ENCODE measurements around the gene CCR5AS.
"Not testable (repeated sequence)": the region's sequence is repeated elsewhere in the genome, so short reads cannot be mapped to it uniquely, and the experiment has no call there.

CCR5AS gene

DNA sequence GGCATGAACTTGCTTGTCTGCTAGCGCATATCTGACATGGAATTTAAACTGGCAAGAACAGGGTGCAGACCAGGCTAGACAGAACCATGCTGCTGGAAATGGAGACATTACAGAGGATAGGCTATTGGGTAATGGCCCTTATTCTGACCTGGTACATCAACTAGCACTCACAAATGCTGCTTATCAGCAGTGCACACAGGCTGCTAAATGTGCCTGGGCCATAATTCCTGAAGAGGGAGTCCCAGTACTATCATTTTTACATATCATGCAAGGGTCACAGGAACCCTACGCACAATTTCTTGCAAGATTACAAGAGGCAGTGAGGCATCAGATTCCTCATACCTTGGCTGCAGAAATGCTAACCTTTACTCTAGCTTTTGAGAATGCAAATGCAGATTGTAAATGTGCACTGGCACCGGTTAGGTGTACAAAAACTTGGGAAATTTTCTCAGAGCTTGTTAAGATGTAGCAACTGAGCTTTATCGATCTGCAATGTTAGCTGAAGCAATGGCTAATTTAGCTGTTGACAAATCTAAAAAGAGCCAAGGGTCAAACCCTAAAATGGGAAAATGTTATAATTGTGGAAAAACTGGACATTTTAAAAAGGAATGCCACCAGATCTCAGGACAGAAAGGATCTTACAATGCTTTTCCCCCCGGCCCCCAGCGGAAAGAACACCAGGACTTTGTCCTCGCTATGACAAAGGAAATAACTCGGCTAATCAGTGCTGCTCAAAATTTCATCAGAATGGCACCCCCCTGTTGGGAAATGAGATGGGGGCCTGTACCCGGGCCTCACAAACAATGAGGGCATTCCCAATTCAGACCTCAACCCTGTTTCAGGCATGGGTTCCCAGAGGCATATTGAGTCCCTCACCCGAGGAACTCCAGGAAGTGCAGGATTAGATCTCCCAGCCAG lies 21.3 kb upstream of the CCR5AS start:
- no peak for DNase-seq

DNA sequence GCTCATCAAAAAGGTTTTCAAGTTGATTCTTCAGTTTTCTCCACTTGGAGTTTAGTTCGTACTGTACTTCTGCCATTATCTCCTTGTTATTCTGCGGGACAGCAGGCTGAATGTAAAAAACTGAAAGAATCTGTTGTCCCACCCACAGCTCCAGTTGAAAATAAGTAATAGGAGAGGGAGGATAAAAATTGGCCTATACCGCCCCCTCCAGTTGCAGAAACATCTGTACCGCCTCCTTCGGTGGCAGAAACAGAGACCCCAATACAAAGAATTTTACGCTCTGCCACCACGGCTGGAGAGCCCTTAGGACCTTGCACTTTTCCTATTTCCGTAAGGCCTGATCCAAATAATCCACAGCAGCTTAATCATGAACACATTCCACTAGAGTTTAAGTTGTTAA lies 20.5 kb upstream of the CCR5AS start:
- not testable (repeated sequence) for DNase-seq

DNA sequence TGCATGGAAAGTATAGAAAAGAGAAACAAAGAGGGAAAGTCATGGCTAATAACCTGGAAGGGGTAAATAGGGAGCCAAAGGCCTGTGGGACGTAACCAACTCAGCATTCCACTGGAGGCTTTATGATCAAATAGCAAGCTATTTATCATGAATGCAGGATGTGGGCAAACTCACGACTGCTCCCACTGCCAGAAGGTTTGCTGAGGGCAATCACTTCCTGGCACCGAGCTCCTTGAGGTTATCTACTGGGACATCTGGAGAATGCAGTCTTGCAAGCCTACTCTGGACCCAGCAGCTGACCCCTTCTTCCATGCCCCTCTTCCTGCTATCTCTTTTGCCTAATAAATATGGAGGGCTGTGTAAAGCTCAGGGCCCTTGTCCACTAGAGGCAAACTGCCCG lies 19.6 kb upstream of the CCR5AS start:
- DNase-seq = not testable (repeated sequence)

DNA sequence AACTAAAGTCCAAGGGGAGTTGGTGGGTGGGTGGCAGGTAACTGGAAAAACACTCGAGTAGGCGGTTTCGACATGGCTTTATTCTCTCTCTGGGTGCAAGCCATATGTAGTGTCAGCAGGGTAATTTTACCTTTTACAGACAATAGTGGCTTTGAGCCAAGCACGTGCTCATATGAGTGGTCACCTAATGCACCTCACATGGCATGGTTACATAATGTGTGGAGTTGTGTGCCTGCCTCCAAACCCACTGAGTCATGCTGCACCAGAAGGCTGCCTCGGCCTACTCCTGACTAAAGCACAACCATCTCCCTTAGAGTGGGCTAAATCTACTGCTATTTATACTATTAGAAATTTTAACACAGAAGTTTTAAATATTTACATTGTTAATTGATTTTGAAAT lies 16.7 kb upstream of the CCR5AS start:
- DNase-seq = no peak

DNA sequence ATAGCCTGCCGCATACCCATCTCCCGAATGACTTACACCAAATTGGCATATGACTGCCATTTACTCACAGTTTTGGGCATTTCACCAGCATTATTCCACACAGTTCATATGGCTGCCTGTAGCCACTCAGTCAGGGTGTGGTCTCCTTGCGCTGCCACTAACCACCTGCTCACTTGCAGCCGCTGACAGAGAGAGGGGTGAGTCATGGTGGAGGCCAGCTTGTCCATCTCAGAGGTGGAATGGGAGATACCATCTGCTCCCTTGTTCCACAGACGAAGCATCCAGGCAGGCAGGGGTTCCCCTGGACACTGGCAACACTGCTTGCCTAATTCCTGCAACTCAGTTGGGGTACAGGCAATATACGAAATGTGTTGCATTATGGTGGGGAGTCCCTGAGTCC lies 15.8 kb upstream of the CCR5AS start:
- DNase-seq = no peak

DNA sequence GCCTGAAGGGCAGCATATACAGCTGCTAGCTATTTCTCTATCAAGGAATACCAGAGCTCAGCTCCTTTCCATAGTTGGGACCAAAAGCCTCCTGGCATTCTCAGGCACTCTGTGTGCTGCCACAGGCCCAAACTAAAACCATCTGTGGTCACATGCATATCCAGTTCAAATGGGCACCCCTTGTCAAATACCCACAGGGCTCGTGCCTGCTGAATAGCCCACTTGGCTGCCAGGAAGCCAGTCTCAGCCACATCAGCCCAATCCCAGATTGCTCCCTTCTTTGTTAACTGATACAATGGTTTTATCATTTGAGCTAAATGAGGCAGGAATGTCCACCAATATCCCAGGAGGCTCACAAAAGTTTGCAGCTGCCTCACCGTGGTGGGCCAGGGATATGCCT lies 14.1 kb upstream of the CCR5AS start:
- no peak for DNase-seq

DNA sequence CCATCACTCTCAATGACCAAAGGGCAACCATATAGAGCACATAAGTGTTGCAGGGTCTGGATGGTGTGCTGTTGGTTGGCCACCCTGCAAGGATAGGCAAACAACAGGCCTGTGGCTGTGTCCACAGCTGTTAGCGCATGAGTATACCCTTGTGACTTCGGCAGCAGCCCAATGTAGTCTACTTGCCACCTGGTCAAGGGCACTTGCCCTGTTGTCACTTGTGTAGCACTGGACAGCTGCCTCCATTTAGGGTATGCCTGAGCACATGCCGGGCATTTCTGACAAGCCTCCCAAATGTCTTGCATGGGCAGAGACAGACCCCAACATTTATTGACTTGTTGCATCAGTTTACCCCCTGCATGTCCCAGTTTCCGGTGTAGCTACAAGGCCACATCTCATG lies 12.9 kb upstream of the CCR5AS start:
- no peak for DNase-seq

DNA sequence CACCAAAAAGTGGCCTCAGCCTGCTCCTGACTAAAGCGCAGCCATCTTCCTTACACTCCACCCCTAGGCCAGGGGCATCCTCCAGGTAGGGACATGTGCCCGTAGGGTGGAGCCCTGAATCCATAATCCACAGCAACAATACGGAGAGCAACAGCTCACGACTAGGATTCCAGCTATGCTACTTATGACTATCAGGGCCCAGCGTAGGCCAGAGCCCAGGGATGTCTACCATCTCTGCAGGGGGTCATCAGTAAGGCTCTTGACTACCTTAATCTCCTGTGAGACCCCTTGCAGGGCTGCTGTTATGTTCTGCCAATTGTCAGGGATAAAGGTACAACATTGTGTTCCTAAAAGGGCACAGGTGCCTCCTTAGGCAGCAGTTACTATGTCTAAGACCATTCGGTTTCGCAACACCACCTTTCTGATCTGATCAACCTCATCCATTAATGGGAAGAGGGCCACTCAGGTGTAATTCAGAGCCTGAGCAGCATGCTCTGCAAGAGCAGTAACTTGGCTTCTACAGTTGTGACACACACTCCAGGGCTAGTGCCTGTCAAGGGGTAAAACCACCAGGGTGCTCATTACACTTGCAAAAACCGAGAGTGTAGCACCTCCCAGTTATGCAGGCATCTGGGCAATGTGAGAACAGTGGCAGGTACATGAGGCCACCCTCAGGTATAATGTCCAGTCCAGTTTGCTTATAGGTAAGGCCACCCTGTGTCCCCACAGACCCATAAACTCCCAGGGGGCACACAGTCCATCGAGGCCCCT lies 11.2 kb upstream of the CCR5AS start:
- no peak for DNase-seq

DNA sequence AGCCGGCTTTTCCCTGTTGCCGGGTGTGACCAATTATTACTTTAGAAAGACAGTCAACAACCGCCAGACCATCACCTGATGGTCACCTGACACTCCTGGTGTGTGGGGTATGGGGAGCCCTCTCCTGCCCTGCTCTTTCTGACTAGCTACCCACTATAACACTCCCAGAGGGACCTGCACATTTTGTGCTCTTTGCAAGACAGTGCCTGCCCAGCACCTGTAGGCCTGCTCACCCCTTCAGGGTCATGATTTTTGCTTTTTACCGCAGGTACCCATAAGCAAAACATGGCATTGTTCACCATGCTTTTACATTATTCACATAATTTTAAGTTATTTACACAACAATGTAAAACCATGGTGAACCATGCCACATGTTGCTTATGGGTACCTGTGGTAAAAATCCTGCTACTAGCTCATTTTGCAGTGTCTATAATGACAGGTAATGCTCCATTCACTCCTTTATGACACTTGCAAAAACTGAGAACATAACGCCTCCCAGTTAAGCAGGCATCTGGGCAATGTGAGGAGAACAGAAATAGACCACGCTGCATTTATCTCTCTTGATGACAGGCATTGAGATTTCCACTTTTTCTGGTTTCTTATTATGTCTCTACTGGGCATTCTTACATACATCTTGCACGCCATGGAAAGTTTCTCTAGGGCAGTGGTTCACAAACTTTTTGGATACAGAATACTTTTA lies 10.1 kb upstream of the CCR5AS start:
- no peak for DNase-seq

DNA sequence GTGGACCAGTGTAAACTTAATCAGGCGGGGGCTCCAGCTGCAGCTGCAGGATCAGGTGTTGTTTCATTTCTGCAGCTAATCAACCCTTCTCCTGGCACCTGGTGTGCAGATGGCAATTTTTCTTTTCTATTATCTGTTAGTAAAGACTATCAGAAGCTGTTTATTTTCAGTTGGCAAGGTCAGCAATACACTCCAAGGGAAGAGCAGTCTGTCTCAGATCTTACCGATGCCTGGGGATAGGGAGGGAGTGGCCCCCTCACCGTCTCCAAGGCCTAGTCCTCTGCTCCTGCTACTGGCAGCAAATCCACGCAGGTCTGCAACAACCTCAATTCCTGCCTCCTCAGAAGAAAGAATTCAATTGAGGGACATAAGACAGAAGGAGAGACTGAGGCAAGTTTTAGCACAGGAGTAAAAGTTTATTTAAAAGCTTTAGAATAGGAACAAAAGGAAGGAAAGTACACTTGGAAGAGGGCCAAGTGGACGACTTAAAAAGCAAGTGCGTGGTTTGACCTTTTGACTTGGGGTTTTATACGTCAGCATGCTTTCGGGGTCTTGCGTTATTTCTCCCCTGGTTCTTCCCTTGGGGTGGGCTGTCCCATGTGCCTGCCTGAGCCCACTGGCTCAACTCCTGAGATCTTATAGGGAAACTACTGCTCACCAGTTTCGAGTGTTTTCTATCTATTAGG lies 9.4 kb upstream of the CCR5AS start:
- no peak for DNase-seq

DNA sequence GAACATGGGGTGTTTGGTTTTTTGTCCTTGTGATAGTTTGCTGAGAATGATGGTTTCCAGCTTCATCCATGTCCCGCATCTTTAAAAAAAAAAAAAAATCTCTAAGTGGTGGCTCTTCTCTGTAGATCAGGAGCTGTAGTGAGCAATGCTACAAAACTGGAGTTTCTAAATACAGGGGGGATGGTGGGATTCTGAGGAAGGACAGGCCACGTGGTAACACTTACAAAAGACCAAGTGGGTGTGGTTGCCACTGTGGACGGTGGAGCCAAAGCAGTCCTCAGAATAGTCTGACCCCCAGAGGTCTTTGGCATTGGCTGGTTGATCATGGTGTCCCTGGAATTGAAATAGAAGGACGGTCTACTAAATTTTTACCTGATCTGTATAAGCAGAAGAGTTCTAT lies 7.9 kb upstream of the CCR5AS start:
- no peak for DNase-seq

DNA sequence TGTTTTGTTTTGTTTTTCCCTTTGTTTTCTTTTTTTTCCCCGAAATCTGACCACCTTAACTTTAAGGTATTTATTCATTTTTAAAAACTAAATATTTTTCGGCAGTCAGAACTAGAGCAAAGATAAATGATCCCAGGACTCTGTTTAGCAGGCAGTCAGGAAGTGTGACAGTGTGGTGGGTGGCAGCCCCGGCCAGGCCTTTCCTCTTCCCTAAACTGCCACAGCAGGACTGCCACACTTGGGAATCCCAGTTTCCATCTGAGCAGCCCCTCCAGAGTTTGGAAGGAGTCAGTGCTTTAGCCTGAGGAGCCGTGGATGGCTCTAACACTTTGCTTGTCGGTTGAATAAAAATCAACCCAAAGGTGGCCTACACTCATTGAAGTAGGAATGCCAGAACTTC lies 7.1 kb upstream of the CCR5AS start:
- no peak for DNase-seq

DNA sequence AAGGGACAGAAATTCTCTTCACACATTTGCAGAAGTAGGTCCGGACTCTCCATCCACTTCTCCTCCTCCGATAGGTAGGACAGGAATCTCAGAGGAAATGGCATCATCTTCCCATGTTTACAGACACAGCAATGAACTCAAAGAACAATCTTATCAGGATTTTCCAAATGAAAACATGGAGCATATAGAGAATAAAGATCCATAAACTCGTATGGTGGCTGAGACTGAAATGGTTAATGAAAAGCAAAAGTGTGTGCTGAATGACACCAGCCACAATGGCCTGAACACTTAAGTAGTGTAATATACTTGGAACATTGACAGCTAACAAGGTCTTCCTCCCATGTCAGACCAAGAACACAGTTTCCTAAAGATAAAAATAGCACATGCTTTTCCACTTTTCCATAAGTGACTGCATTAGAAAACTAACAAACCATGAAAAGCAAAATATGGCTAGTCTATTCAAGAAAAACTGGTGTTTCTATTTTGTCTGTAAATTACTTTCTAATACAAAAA lies 6.0 kb upstream of the CCR5AS start:
- no peak for DNase-seq

DNA sequence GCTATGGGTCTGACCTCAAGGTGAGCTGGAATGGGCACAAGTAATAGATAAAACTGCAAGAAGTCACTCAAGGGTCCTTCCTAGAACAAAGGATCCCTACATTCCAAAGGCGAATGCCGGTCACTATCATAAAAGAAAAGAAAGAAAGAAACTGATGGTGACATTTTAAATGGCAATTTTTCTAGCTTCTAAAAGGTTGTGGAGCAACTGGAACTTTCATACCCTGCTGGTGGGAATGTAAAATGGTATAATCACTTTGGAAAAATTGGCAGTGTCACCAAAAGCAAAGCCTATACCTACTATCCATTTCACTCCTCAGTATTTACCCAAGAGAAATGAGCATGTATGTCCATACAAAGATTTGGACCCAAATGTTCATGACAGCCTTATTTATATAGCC lies 4.4 kb upstream of the CCR5AS start:
- DNase-seq = no peak

DNA sequence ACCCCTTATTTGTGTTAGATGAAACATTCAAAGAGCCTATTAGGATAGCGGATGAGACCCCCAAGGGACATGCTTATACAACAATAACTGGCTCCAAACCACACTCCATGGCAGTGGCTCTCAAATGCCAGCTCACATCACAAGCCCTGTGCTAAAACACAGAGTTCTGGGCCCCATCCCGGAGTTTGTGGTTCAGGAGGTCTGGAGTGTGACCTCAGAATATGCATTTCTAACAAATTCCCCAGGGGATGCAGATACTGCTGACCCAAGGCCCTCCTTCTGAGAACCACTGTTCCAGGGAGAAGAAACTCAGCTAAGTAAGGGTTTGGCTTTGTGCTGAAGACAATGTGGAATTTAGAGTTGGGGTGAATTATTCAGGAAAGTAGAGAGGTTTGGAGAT lies 3.8 kb upstream of the CCR5AS start:
- no peak for DNase-seq

DNA sequence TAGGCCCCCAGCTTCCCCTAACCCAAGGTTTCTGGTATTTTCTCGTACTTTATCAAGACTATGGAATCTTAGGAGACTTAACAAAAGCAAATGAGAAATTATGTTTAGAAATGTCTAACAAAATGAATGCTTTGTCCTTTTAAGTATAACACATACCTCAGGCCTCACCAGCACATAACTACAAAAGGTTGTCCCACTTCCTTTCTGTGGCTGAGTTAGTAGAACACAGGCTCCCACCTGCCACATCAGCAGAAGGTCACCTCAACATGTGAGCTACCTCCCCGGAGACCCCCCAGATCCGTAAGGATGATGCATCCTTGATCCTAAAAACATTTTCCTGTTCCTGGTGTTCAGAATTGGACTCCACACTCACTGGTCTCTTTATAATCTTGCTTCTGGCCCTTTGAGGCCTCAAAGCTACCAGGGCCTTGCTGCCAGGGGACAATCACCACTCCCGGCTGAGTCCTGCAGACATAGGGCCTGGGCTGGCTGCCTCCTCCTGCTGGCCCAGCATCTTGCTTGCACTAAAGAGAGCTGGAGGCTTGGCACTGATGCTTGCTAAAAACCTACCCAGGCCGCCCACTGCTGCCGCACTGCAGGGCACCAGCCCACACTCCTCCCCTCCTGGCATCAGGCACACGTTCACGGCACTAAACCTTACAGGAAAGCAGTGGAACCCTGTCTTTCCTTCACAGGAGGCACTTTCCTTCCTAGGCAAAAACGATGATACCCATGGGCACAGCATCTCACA lies 3.0 kb upstream of the CCR5AS start:
- DNase-seq = no peak

DNA sequence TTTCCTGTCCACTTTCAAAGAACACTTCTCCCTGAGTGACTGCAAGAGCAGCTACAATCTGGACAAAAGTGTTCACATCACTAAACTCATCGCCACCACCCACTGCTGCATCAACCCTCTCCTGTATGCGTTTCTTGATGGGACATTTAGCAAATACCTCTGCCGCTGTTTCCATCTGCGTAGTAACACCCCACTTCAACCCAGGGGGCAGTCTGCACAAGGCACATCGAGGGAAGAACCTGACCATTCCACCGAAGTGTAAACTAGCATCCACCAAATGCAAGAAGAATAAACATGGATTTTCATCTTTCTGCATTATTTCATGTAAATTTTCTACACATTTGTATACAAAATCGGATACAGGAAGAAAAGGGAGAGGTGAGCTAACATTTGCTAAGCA lies 2.0 kb upstream of the CCR5AS start:
- no peak for DNase-seq

DNA sequence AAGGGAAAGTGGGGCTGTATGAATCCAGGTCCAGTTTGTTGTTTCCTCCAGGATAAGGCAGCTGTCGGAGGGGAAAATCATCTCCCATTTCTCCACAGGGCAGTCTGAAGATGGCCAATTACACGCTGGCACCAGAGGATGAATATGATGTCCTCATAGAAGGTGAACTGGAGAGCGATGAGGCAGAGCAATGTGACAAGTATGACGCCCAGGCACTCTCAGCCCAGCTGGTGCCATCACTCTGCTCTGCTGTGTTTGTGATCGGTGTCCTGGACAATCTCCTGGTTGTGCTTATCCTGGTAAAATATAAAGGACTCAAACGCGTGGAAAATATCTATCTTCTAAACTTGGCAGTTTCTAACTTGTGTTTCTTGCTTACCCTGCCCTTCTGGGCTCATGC lies 1.1 kb upstream of the CCR5AS start:
- no peak for DNase-seq

DNA sequence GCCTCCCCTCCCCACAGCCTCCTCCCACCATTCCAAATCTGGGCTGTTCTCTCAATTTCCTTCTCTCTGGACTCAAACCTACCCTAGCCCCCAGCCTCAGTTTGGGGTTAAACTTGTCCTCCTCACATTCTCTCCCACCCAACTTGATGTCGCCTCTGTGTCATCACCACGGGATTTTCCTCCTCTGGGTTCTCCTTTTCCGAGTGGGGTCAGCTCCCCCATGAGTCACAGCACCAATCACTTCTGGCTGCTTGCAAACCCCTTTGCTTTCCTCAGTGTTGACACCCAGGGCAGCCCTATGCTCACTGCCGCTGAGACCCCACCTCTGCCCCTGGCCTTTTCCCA lies 451 bp downstream of the CCR5AS start:
- no peak for DNase-seq

DNA sequence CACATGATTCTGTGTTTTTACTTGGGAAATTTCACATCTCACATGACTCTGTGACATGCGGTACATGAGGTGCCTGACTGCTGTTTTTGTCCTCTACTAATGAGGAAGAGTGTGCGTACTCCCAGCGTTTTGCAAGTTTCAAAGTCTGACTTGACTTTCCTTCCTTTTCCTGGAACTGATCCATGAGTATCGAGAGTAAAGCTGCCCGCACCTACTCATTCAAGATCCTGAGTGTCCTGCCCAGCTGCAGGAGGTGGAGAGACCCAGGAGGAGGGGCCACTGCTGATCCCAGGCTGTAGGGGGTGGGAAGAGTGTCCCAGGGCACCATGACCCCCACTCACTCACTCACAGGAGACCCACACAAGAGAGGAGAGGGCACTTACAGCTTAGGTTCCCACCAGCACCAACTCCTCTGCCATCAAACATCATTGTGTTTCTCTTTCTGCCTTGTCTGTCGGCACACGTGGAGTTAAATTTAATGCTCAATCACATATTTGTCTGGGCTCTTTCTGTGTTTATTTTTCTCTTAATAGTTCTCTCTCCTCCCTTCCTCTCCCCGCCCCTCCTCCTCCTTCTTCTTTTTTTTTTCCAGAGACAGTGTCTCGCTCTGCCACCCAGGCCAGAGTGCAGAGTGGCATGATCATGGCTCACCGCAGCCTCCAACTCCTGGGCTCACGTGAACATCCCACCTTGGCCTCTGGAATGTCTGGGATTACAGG lies 1.4 kb downstream of the CCR5AS start:
- DNase-seq = no peak

DNA sequence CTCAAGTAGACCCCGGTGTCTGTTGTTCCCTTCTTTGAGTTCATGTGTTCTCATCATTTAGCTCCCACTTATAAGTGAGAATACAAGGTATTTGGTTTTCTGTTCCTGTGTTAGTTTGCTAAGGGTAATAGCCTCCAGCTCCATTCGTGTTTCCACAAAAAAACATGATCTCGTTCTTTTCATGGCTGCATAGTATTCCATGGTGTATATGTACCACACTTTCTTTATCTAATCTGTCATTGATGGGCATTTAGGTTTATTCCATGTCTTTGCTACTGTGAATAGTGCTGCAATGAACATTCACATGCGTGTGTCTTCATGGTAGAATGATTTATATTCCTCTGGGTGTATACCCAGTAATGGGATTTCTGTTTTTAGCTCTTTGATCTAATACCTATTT lies 4.0 kb downstream of the CCR5AS start:
- not testable (repeated sequence) for DNase-seq

Data from central memory CD4-positive, alpha-beta T cell (primary cell).